Stomach (tissue), 4 donors: ENCODE results near the gene TNRC6B.

Experiments used
- CTCF ChIP-seq, 7 experiments: fragments of 450-650 bp in 4 of 7; fragments of 200-600 bp in 3 of 7; sonication (generic) in 3 of 7; IDR thresholded peaks; one replicate each; pipeline ENCODE4 v1.5.1; 2016 to 2019; ENCODE audit warnings: antibody characterized with exemption in 7 of 7, control low read depth in 2 of 7, mild to moderate bottlenecking in 1 of 7
- POLR2A ChIP-seq, 4 donors: fragments of 450-650 bp; IDR thresholded peaks; one replicate each; pipeline ENCODE4 v1.6.1; 2016; ENCODE audit warnings: antibody characterized with exemption in 4 of 4, control low read depth in 2 of 4, mild to moderate bottlenecking in 1 of 4, moderate library complexity in 1 of 4

GRCh38 chr22:40194656-40195055 lies 16.9 kb downstream of the TNRC6B start:
- TF ChIP-seq CTCF (IDR thresholded peaks at IDR 0.05) (no peak), POLR2A (IDR thresholded peaks at IDR 0.05) (no peak)
